Measurements from ENCODE around the gene NECTIN2. TPM values are rescaled to one million over a fixed set of nuclear protein-coding genes. Genes with fewer than 3 reads are reported as not detected.
"Not testable (repeated sequence)": the region's sequence is repeated elsewhere in the genome, so short reads cannot be mapped to it uniquely, and the experiment has no call there.

Gene NECTIN2
- total RNA-seq, 1 experiment from 2014 or later, result 55.0 TPM

- DNase-seq (ENCODE audit: low spot score), result no peak
These were observed 28.2 kb upstream of the NECTIN2 start for GRCh38 chr19:44817725-44818465.

- no peak for DNase-seq (ENCODE audit: low spot score)
These were observed 27.5 kb upstream of the NECTIN2 start for GRCh38 chr19:44818466-44819031.

GRCh38 chr19:44819246-44819832, 26.8 kb upstream of the NECTIN2 start:
- no peak for DNase-seq (ENCODE audit: low spot score)

- DNase-seq (ENCODE audit: low spot score), result no peak
These were observed 25.2 kb upstream of the NECTIN2 start for GRCh38 chr19:44820648-44821609.

GRCh38 chr19:44822177-44822576, 23.9 kb upstream of the NECTIN2 start:
- no peak for DNase-seq (ENCODE audit: low spot score)

- DNase-seq (ENCODE audit: low spot score), result no peak
These were observed 23.3 kb upstream of the NECTIN2 start for GRCh38 chr19:44822670-44823372.

GRCh38 chr19:44823373-44823698, 22.8 kb upstream of the NECTIN2 start:
- no peak for DNase-seq (ENCODE audit: low spot score)

- no peak for DNase-seq (ENCODE audit: low spot score)
These were observed 21.3 kb upstream of the NECTIN2 start for GRCh38 chr19:44824761-44825160.

GRCh38 chr19:44832875-44833274, 13.2 kb upstream of the NECTIN2 start:
- not testable (repeated sequence) for DNase-seq (ENCODE audit: low spot score)

- not testable (repeated sequence) for DNase-seq (ENCODE audit: low spot score)
These were observed 11.7 kb upstream of the NECTIN2 start for GRCh38 chr19:44834399-44834798.

- DNase-seq (ENCODE audit: low spot score), result no peak
These were observed 6.8 kb upstream of the NECTIN2 start for GRCh38 chr19:44839276-44839675.

GRCh38 chr19:44840811-44841210, 5.3 kb upstream of the NECTIN2 start:
- no peak for DNase-seq (ENCODE audit: low spot score)

- DNase-seq (ENCODE audit: low spot score), result no peak
These were observed 4.9 kb upstream of the NECTIN2 start for GRCh38 chr19:44841231-44841630.

GRCh38 chr19:44845286-44845611, 848 bp upstream of the NECTIN2 start:
- no peak for DNase-seq (ENCODE audit: low spot score)

GRCh38 chr19:44846455-44847143, 502 bp downstream of the NECTIN2 start:
- no peak for DNase-seq (ENCODE audit: low spot score)

- peak; percentile 15 for DNase-seq (ENCODE audit: low spot score)
These were observed 1.3 kb downstream of the NECTIN2 start for GRCh38 chr19:44847144-44848035.

- DNase-seq (ENCODE audit: low spot score), result no peak
These were observed 2.1 kb downstream of the NECTIN2 start for GRCh38 chr19:44848036-44848811.

- no peak for DNase-seq (ENCODE audit: low spot score)
These were observed 2.8 kb downstream of the NECTIN2 start for GRCh38 chr19:44848812-44849447.

GRCh38 chr19:44850641-44851109, 4.6 kb downstream of the NECTIN2 start:
- DNase-seq (ENCODE audit: low spot score), result no peak
